ENCODE measurements around the gene DMBX1. TPM values are rescaled to one million over a fixed set of nuclear protein-coding genes. Genes with fewer than 3 reads are reported as not detected.
A peak's percentile ranks its signal among the peaks of the same experiment; 100 is the strongest.

Gene DMBX1
- total RNA-seq, 1 experiment from 2014 or later, result 2.3 TPM

DNA sequence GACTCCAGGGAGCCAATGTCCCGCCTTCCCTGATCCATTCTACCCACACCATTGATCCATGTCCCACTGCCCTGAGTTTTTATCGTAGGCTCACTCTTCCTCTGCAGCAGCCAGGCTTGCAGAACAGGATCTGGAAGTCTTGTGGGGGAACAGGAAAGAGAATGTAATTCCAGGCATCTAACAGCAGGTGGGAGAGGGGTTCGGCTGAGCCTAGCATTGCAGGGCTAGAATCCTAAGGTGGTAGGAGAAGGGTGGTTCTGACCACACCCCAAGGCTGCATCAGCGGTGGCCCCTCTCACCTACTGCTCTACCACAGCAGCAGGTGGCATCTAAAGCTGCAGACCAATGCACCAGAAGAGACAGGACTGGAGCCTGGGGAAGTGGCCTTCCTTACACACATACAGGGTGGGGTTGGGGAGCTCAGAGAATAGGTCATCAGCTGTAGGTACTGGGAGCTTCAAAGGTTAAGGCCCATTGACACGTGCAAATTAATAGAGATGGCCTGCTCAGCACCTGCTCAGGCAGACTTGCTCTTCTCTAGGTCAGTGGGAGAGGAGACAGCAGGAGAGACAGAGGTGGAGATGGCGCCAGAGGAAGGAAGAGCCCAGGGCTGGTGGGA is 41.3 kb downstream of the DMBX1 start:
- Histone ChIP-seq H4K8ac (replicated peaks; ENCODE audit: insufficient read length, low read depth, low read length) (no peak overlapping the region), H3T11ph (ENCODE audit: low read length) (no peak overlapping the region), H3K4me2 (ENCODE audit: insufficient read depth, insufficient read length, low read length) (no peak overlapping the region), H3K79me1 (ENCODE audit: insufficient read depth, low read depth, low read length, poor library complexity, severe bottlenecking) (no peaks in the 10 kb centered on the region), H4K5ac (ENCODE audit: insufficient read length, low read depth, low read length) (no peak overlapping the region), H2BK12ac (ENCODE audit: insufficient read length, low read depth, low read length) (no peak overlapping the region), H3K27me3 (ENCODE audit: insufficient read depth, low read length) (peaks cover 36% of the 10 kb centered on the region), H2BK20ac (ENCODE audit: low read depth, low read length, poor library complexity, severe bottlenecking) (no peak overlapping the region), H2BK5ac (ENCODE audit: insufficient read length, low read length) (no peak overlapping the region), H2BK120ac (ENCODE audit: low read depth, low read length, poor library complexity, severe bottlenecking) (no peak overlapping the region), H3K23ac (ENCODE audit: insufficient read length, low read depth, low read length) (no peak overlapping the region), H3K4ac (ENCODE audit: low read depth, low read length) (no peak overlapping the region), H2BK15ac (ENCODE audit: low read depth, low read length) (no peak overlapping the region), H3K9me3 (ENCODE audit: control insufficient read depth, low read depth, low read length) (no peaks in the 10 kb centered on the region), H3K79me2 (ENCODE audit: insufficient read depth, low read length) (no peaks in the 10 kb centered on the region), H3K27ac (ENCODE audit: insufficient read length, low read depth, low read length) (no peak overlapping the region), H3K18ac (ENCODE audit: insufficient read length, low read depth, low read length) (no peak overlapping the region), H2AK5ac (ENCODE audit: insufficient read length, low read length) (no peak overlapping the region), H3K4me1 (ENCODE audit: insufficient read depth, low read length) (peaks cover 3% of the 10 kb centered on the region; the same call in 1 of the 2 replicates), H2AFZ (ENCODE audit: low read length) (no peak overlapping the region), H4K20me1 (ENCODE audit: control insufficient read depth, insufficient read depth, insufficient read length) (no peaks in the 10 kb centered on the region), H3K56ac (ENCODE audit: insufficient read length, low read depth, low read length) (no peak overlapping the region), H4K91ac (ENCODE audit: insufficient read length, low read depth, low read length) (no peak overlapping the region), H3K9ac (ENCODE audit: extremely low read depth, insufficient read length, low read length) (no peak overlapping the region), H3K14ac (ENCODE audit: insufficient read depth, low read length) (no peak overlapping the region), H3K23me2 (ENCODE audit: insufficient read length, low read depth, low read length, poor library complexity, severe bottlenecking) (peaks cover 3% of the 10 kb centered on the region)
- Mint-ChIP-seq H3K9me3 (no peaks in the 10 kb centered on the region; a peak in 2 of 5 replicates), H3K4me1 (peaks cover 36 to 44% of the 10 kb centered on the region in 2 experiments), H3K4me3 (no peak overlapping the region; a peak in 1 of 5 replicates), H3K27me3 (ENCODE audit: low read depth) (peaks cover 94% of the 10 kb centered on the region), H3K27ac (no peak overlapping the region), H3K36me3 (ENCODE audit: insufficient read depth in 1 of 3, low read depth in 3 of 3) (no peaks in the 10 kb centered on the region)
- WGBS (ENCODE audit: extremely low coverage, insufficient read length, low lambda C conversion rate), result no CpG with 5 or more reads among the region's 6 CpGs
- TF ChIP-seq, protein P1, sequence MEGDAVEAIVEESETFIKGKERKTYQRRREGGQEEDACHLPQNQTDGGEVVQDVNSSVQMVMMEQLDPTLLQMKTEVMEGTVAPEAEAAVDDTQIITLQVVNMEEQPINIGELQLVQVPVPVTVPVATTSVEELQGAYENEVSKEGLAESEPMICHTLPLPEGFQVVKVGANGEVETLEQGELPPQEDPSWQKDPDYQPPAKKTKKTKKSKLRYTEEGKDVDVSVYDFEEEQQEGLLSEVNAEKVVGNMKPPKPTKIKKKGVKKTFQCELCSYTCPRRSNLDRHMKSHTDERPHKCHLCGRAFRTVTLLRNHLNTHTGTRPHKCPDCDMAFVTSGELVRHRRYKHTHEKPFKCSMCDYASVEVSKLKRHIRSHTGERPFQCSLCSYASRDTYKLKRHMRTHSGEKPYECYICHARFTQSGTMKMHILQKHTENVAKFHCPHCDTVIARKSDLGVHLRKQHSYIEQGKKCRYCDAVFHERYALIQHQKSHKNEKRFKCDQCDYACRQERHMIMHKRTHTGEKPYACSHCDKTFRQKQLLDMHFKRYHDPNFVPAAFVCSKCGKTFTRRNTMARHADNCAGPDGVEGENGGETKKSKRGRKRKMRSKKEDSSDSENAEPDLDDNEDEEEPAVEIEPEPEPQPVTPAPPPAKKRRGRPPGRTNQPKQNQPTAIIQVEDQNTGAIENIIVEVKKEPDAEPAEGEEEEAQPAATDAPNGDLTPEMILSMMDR (conservative IDR thresholded peaks at IDR 0.05), result peak; percentile 40; the same call in 2 of the 3 replicates
- DNase-seq, result no peak
